ENCODE results near the gene ACTN1.

The ACTN1 gene

GRCh38 chr14:68968051-68968450 is 11.1 kb downstream of the ACTN1 start:
- Mint-ChIP-seq H3K9me3 (ENCODE audit: low read depth) (no peaks in the 10 kb centered on the region), H3K4me1 (ENCODE audit: low read depth) (peaks cover 98% of the 10 kb centered on the region)

GRCh38 chr14:68967459-68967940 is 11.6 kb downstream of the ACTN1 start:
- Mint-ChIP-seq H3K4me3 (peak overlapping the region; percentile 83), H3K36me3 (peaks cover 4% of the 10 kb centered on the region), H3K27ac (peak overlapping the region; percentile 98), H3K27me3 (no peaks in the 10 kb centered on the region), H3K4me1 (ENCODE audit: low read depth) (peaks cover 99% of the 10 kb centered on the region), H3K9me3 (ENCODE audit: low read depth) (no peaks in the 10 kb centered on the region)

More at GRCh38 chr14:68968051-68968450, 11.1 kb downstream of the ACTN1 start:
- peak overlapping the region; percentile 83 for H3K4me3 Mint-ChIP-seq
- H3K27me3 Mint-ChIP-seq, result no peaks in the 10 kb centered on the region
- peak overlapping the region; percentile 98 for H3K27ac Mint-ChIP-seq
- H3K36me3 Mint-ChIP-seq, result peaks cover 7% of the 10 kb centered on the region

GRCh38 chr14:68966872-68967301 is 12.2 kb downstream of the ACTN1 start:
- Mint-ChIP-seq H3K36me3 (peaks cover 3% of the 10 kb centered on the region), H3K9me3 (ENCODE audit: low read depth) (no peaks in the 10 kb centered on the region), H3K27me3 (no peaks in the 10 kb centered on the region), H3K4me3 (peak overlapping the region; percentile 83), H3K4me1 (ENCODE audit: low read depth) (peaks cover 97% of the 10 kb centered on the region), H3K27ac (peak overlapping the region; percentile 98)

- H3K4me3 Mint-ChIP-seq, result peak overlapping the region; percentile 52
- H3K36me3 Mint-ChIP-seq, result peaks cover 3% of the 10 kb centered on the region
- H3K27me3 Mint-ChIP-seq, result no peaks in the 10 kb centered on the region
- no peaks in the 10 kb centered on the region for H3K9me3 Mint-ChIP-seq (ENCODE audit: low read depth)
- H3K4me1 Mint-ChIP-seq (ENCODE audit: low read depth), result peaks cover 96% of the 10 kb centered on the region
- peak overlapping the region; percentile 98 for H3K27ac Mint-ChIP-seq
Measured at GRCh38 chr14:68965261-68965761, 13.8 kb downstream of the ACTN1 start.

GRCh38 chr14:68964300-68965093 is 14.6 kb downstream of the ACTN1 start:
- peaks cover 95% of the 10 kb centered on the region for H3K4me1 Mint-ChIP-seq (ENCODE audit: low read depth)
- peak overlapping the region; percentile 98 for H3K27ac Mint-ChIP-seq
- peaks cover 3% of the 10 kb centered on the region for H3K36me3 Mint-ChIP-seq
- H3K27me3 Mint-ChIP-seq, result no peaks in the 10 kb centered on the region
- no peaks in the 10 kb centered on the region for H3K9me3 Mint-ChIP-seq (ENCODE audit: low read depth)
- H3K4me3 Mint-ChIP-seq, result peak overlapping the region; percentile 52

GRCh38 chr14:68962681-68963080 is 16.4 kb downstream of the ACTN1 start:
- Mint-ChIP-seq H3K4me3 (peak overlapping the region; percentile 14), H3K36me3 (peaks cover 3% of the 10 kb centered on the region), H3K4me1 (ENCODE audit: low read depth) (peaks cover 93% of the 10 kb centered on the region), H3K27me3 (no peaks in the 10 kb centered on the region), H3K9me3 (ENCODE audit: low read depth) (no peaks in the 10 kb centered on the region), H3K27ac (peak overlapping the region; percentile 86)

GRCh38 chr14:68961781-68962584 is 17.1 kb downstream of the ACTN1 start:
- peak overlapping the region; percentile 14 for H3K4me3 Mint-ChIP-seq
- H3K36me3 Mint-ChIP-seq, result peaks cover 4% of the 10 kb centered on the region
- H3K27me3 Mint-ChIP-seq, result no peaks in the 10 kb centered on the region
- H3K4me1 Mint-ChIP-seq (ENCODE audit: low read depth), result peaks cover 93% of the 10 kb centered on the region
- peak overlapping the region; percentile 86 for H3K27ac Mint-ChIP-seq
- no peaks in the 10 kb centered on the region for H3K9me3 Mint-ChIP-seq (ENCODE audit: low read depth)

GRCh38 chr14:68961361-68961760 is 17.7 kb downstream of the ACTN1 start:
- Mint-ChIP-seq H3K4me3 (peak overlapping the region; percentile 13), H3K27ac (peak overlapping the region; percentile 86), H3K4me1 (ENCODE audit: low read depth) (peaks cover 93% of the 10 kb centered on the region), H3K27me3 (no peaks in the 10 kb centered on the region), H3K36me3 (peaks cover 8% of the 10 kb centered on the region), H3K9me3 (ENCODE audit: low read depth) (no peaks in the 10 kb centered on the region)

- Mint-ChIP-seq H3K4me1 (ENCODE audit: low read depth) (peaks cover 93% of the 10 kb centered on the region), H3K27me3 (no peaks in the 10 kb centered on the region), H3K4me3 (peak overlapping the region; percentile 50), H3K36me3 (peaks cover 11% of the 10 kb centered on the region), H3K9me3 (ENCODE audit: low read depth) (no peaks in the 10 kb centered on the region), H3K27ac (peak overlapping the region; percentile 82)
Measured at GRCh38 chr14:68960123-68960522, 19.0 kb downstream of the ACTN1 start.

GRCh38 chr14:68959035-68959434 is 20.1 kb downstream of the ACTN1 start:
- Mint-ChIP-seq H3K36me3 (peaks cover 11% of the 10 kb centered on the region), H3K27ac (peak overlapping the region; percentile 82), H3K4me3 (no peak overlapping the region), H3K9me3 (ENCODE audit: low read depth) (no peaks in the 10 kb centered on the region), H3K27me3 (no peaks in the 10 kb centered on the region), H3K4me1 (ENCODE audit: low read depth) (peaks cover 90% of the 10 kb centered on the region)

GRCh38 chr14:68958553-68958952 is 20.5 kb downstream of the ACTN1 start:
- Mint-ChIP-seq H3K4me1 (ENCODE audit: low read depth) (peaks cover 89% of the 10 kb centered on the region), H3K36me3 (peaks cover 11% of the 10 kb centered on the region)

GRCh38 chr14:68957775-68958174 is 21.3 kb downstream of the ACTN1 start:
- Mint-ChIP-seq H3K27ac (peak overlapping the region; percentile 86), H3K4me3 (peak overlapping the region; percentile 32), H3K27me3 (no peaks in the 10 kb centered on the region), H3K4me1 (ENCODE audit: low read depth) (peaks cover 89% of the 10 kb centered on the region), H3K9me3 (ENCODE audit: low read depth) (no peaks in the 10 kb centered on the region), H3K36me3 (peaks cover 13% of the 10 kb centered on the region)

More at GRCh38 chr14:68958553-68958952, 20.5 kb downstream of the ACTN1 start:
- H3K9me3 Mint-ChIP-seq (ENCODE audit: low read depth), result no peaks in the 10 kb centered on the region
- no peaks in the 10 kb centered on the region for H3K27me3 Mint-ChIP-seq
- H3K27ac Mint-ChIP-seq, result peak overlapping the region; percentile 86
- no peak overlapping the region for H3K4me3 Mint-ChIP-seq

- H3K4me1 Mint-ChIP-seq (ENCODE audit: low read depth), result peaks cover 90% of the 10 kb centered on the region
- no peaks in the 10 kb centered on the region for H3K9me3 Mint-ChIP-seq (ENCODE audit: low read depth)
- H3K27ac Mint-ChIP-seq, result peak overlapping the region; percentile 97
- H3K4me3 Mint-ChIP-seq, result peak overlapping the region; percentile 31
- H3K27me3 Mint-ChIP-seq, result no peaks in the 10 kb centered on the region
- H3K36me3 Mint-ChIP-seq, result peaks cover 10% of the 10 kb centered on the region
Measured at GRCh38 chr14:68956724-68957123, 22.4 kb downstream of the ACTN1 start.

- H3K9me3 Mint-ChIP-seq (ENCODE audit: low read depth), result no peaks in the 10 kb centered on the region
- peak overlapping the region; percentile 97 for H3K27ac Mint-ChIP-seq
- no peaks in the 10 kb centered on the region for H3K27me3 Mint-ChIP-seq
- peaks cover 90% of the 10 kb centered on the region for H3K4me1 Mint-ChIP-seq (ENCODE audit: low read depth)
- H3K36me3 Mint-ChIP-seq, result peaks cover 10% of the 10 kb centered on the region
- peak overlapping the region; percentile 78 for H3K4me3 Mint-ChIP-seq
Measured at GRCh38 chr14:68955851-68956179, 23.3 kb downstream of the ACTN1 start.
